Liver (tissue), 3 donors: ENCODE results near the gene MPST.

Experiments used
- JUND ChIP-seq, 2 donors: IDR thresholded peaks; 2 replicates each; pipeline ENCODE4 v1.6.1; 2016; ENCODE audit warnings: antibody characterized with exemption in 2 of 2
- TAF1 ChIP-seq: conservative IDR thresholded peaks from 2 replicates; pipeline ENCODE4 v1.6.1; 2016; ENCODE audit warnings: antibody characterized with exemption, mild to moderate bottlenecking
- YY1 ChIP-seq: IDR thresholded peaks from 2 replicates; pipeline ENCODE4 v1.6.1; 2016; ENCODE audit warnings: antibody characterized with exemption, mild to moderate bottlenecking
- TF ChIP-seq, protein P1 (sequence below): fragments of 150-350 bp; IDR thresholded peaks from 2 replicates; pipeline ENCODE4 v1.5.1; 2017; ENCODE audit warnings: improper control_type of control experiment, low read depth, low read length; ENCODE audit not compliant: missing input control
- TF ChIP-seq, protein P2 (sequence below): IDR thresholded peaks from 2 replicates; pipeline ENCODE4 v1.6.1; 2016; ENCODE audit warnings: antibody characterized with exemption, mild to moderate bottlenecking
- donor health status: healthy.
- donor health status: healthy.

DNA sequence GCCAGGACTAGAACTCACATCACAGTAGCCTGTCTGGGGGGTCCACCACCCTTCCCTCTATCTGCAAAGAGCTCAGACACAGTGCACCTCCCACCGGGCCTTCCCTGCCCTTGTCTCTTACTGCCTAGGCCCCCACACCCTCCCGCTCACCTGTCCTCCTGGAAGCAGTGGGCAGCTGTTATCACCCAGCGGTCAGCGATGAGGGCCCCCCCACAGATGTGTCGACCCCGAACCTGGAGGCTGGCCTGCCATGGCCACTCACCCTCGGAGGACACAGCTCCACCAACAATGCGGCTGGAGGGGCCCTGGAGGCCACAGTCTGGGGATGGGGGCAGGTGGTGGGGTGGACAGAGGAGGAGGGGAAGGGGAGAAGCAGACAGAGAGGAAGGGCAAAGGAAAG is 50.8 kb downstream of the MPST start:
- TF ChIP-seq JUND (IDR thresholded peaks at IDR 0.05) = no peak
- TF ChIP-seq, protein P1, sequence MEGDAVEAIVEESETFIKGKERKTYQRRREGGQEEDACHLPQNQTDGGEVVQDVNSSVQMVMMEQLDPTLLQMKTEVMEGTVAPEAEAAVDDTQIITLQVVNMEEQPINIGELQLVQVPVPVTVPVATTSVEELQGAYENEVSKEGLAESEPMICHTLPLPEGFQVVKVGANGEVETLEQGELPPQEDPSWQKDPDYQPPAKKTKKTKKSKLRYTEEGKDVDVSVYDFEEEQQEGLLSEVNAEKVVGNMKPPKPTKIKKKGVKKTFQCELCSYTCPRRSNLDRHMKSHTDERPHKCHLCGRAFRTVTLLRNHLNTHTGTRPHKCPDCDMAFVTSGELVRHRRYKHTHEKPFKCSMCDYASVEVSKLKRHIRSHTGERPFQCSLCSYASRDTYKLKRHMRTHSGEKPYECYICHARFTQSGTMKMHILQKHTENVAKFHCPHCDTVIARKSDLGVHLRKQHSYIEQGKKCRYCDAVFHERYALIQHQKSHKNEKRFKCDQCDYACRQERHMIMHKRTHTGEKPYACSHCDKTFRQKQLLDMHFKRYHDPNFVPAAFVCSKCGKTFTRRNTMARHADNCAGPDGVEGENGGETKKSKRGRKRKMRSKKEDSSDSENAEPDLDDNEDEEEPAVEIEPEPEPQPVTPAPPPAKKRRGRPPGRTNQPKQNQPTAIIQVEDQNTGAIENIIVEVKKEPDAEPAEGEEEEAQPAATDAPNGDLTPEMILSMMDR = no peak
- TF ChIP-seq, protein P2, sequence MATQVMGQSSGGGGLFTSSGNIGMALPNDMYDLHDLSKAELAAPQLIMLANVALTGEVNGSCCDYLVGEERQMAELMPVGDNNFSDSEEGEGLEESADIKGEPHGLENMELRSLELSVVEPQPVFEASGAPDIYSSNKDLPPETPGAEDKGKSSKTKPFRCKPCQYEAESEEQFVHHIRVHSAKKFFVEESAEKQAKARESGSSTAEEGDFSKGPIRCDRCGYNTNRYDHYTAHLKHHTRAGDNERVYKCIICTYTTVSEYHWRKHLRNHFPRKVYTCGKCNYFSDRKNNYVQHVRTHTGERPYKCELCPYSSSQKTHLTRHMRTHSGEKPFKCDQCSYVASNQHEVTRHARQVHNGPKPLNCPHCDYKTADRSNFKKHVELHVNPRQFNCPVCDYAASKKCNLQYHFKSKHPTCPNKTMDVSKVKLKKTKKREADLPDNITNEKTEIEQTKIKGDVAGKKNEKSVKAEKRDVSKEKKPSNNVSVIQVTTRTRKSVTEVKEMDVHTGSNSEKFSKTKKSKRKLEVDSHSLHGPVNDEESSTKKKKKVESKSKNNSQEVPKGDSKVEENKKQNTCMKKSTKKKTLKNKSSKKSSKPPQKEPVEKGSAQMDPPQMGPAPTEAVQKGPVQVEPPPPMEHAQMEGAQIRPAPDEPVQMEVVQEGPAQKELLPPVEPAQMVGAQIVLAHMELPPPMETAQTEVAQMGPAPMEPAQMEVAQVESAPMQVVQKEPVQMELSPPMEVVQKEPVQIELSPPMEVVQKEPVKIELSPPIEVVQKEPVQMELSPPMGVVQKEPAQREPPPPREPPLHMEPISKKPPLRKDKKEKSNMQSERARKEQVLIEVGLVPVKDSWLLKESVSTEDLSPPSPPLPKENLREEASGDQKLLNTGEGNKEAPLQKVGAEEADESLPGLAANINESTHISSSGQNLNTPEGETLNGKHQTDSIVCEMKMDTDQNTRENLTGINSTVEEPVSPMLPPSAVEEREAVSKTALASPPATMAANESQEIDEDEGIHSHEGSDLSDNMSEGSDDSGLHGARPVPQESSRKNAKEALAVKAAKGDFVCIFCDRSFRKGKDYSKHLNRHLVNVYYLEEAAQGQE = no peak
- no peak for TF ChIP-seq YY1
- no peak for TF ChIP-seq TAF1
